Measurements from ENCODE around the gene PNMA8A. TPM values are rescaled to one million over a fixed set of nuclear protein-coding genes. Genes with fewer than 3 reads are reported as not detected.

PNMA8A gene
- polyA plus RNA-seq, 1 donor from 2014 or later = 234 TPM

DNA sequence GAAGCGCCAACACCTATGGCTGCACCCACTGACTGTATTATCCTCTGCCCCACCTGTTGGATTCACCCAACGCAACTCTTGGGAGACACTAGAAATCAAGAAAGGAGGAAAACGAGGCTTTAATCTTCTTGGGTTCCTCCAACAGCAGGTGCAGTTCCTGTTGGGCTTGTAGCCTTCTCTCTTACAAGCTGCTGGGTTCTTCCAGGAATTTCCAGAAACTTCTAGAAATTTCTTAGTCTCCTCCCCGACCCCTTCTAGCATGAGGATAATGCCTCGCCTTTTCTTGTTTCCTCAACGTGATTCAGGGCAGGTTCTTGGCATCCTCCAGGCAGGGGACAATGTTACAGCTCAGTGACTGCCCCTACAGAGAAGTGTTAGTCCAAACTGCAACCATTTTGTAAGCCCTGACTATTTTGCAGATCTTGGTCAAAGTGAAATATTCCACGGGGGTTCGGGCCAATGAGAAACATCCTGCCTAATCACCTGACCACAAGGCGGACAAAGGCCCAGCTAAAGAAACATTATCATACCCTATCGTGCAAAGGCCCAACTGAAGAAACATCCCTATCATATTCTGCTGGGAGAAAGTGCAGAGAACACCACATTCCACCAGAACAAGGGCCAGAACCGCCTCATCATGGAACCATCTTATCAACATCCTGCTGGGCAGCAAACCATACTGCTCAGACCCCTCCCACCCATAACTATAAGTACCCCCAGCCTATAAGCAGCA is 614 bp upstream of the PNMA8A start (continued):
- TF ChIP-seq, protein P1, sequence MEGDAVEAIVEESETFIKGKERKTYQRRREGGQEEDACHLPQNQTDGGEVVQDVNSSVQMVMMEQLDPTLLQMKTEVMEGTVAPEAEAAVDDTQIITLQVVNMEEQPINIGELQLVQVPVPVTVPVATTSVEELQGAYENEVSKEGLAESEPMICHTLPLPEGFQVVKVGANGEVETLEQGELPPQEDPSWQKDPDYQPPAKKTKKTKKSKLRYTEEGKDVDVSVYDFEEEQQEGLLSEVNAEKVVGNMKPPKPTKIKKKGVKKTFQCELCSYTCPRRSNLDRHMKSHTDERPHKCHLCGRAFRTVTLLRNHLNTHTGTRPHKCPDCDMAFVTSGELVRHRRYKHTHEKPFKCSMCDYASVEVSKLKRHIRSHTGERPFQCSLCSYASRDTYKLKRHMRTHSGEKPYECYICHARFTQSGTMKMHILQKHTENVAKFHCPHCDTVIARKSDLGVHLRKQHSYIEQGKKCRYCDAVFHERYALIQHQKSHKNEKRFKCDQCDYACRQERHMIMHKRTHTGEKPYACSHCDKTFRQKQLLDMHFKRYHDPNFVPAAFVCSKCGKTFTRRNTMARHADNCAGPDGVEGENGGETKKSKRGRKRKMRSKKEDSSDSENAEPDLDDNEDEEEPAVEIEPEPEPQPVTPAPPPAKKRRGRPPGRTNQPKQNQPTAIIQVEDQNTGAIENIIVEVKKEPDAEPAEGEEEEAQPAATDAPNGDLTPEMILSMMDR (IDR thresholded peaks at IDR 0.05; ENCODE audit: poor library complexity, severe bottlenecking) = no peak

DNA sequence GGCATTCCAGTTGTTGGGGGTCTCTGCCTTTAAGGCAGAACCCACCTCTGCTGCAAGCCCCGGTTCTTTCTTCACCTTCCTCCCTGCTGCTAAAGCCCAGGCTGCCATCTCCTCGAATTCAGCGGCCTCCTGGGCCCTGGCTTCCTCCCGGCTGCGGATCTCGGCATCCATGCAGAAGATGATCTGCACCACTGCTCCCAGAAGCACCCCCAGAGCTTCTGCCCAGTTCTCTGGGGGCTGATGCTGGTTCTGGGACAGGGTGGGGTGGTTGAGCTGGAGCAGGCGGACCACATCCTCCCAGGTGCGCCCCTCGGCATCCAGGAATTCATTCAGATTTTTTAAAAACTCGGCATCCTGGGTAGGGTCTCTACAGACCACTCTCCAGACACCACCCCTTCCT is 987 bp downstream of the PNMA8A start:
- Histone ChIP-seq H2AFZ (ENCODE audit: low read depth, low read length) (no peak overlapping the region), H4K20me1 (ENCODE audit: insufficient read depth) (no peaks in the 10 kb centered on the region), H3K4me2 (ENCODE audit: low read length) (peak overlapping the region; percentile 81), H3K4me3 (ENCODE audit: low read length) (peak overlapping the region; percentile 98), H3K27ac (ENCODE audit: low read length) (peak overlapping the region; percentile 90), H3K79me2 (replicated peaks; ENCODE audit: insufficient read depth, low read length) (peaks cover 18% of the 10 kb centered on the region), H3K9ac (ENCODE audit: low read length) (peak overlapping the region; percentile 98), H3F3A (ENCODE audit: insufficient read depth, low read length, poor library complexity, severe bottlenecking) (no peaks in the 10 kb centered on the region), H3K27me3 (ENCODE audit: insufficient read depth, low read depth, low read length) (no peaks in the 10 kb centered on the region), H3K36me3 (ENCODE audit: insufficient read depth, low read length) (no peaks in the 10 kb centered on the region), H3K9me3 (ENCODE audit: low read length) (no peaks in the 10 kb centered on the region), H3K9me2 (ENCODE audit: insufficient read depth, low read length) (no peaks in the 10 kb centered on the region)
- no peak for TF ChIP-seq TAF1 (IDR thresholded peaks at IDR 0.05; ENCODE audit: low read depth)

DNA sequence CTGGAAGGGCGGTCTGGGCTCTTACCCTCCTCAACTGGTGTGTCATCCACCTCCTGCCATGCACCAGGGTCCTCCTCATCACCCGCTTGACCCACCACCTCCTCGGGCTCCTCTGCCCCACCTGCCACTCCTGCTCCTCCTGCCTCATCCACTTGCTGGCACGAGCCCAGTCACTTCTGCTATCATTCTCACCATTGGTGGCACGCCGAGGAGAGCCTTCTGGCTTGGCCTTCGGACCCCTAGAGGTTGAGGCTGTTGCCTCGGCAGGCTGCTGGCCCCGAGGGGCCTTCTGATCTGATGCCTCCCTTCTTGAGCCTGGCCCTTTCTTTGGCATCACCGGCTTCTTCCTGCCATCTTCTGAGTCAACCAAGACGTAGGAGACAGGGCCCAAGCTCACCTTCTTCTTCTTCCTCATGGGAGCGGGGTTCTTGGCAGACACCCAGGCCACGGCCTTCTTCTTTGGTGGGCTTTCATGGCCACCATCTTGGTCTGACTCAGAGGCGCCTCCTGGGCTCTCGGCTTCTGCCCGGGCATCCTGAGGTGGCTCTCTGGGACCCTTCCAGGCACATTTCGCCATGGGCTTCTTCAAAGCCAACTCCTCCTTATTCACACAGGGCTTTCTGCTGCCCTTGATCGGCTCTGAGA is 1.7 kb downstream of the PNMA8A start:
- H3K4me2 ChIP-seq (ENCODE audit: low read length) = no peak overlapping the region
- H2AFZ ChIP-seq (ENCODE audit: low read depth, low read length) = no peak overlapping the region
- H3F3A ChIP-seq (ENCODE audit: insufficient read depth, low read length, poor library complexity, severe bottlenecking) = no peaks in the 10 kb centered on the region
- H3K36me3 ChIP-seq (ENCODE audit: insufficient read depth, low read length) = no peaks in the 10 kb centered on the region
- H3K27me3 ChIP-seq (ENCODE audit: insufficient read depth, low read depth, low read length) = no peaks in the 10 kb centered on the region
- TF ChIP-seq SMC3 (conservative IDR thresholded peaks at IDR 0.05; ENCODE audit: poor library complexity) = no peak
- TF ChIP-seq, protein P1 (IDR thresholded peaks at IDR 0.05; ENCODE audit: poor library complexity, severe bottlenecking) = no peak
- TF ChIP-seq POLR2AphosphoS5 (IDR thresholded peaks at IDR 0.05) = no peak
- TF ChIP-seq EZH2 (IDR thresholded peaks at IDR 0.05; ENCODE audit: borderline replicate concordance, insufficient read depth, low read length, poor library complexity, severe bottlenecking) = no peak
- no peak for TF ChIP-seq TAF1 (IDR thresholded peaks at IDR 0.05; ENCODE audit: low read depth)
- no peak for TF ChIP-seq EP300 (conservative IDR thresholded peaks at IDR 0.05; ENCODE audit: poor library complexity, severe bottlenecking)
- no peak for TF ChIP-seq RAD21 (conservative IDR thresholded peaks at IDR 0.05)
- TF ChIP-seq, protein P2, sequence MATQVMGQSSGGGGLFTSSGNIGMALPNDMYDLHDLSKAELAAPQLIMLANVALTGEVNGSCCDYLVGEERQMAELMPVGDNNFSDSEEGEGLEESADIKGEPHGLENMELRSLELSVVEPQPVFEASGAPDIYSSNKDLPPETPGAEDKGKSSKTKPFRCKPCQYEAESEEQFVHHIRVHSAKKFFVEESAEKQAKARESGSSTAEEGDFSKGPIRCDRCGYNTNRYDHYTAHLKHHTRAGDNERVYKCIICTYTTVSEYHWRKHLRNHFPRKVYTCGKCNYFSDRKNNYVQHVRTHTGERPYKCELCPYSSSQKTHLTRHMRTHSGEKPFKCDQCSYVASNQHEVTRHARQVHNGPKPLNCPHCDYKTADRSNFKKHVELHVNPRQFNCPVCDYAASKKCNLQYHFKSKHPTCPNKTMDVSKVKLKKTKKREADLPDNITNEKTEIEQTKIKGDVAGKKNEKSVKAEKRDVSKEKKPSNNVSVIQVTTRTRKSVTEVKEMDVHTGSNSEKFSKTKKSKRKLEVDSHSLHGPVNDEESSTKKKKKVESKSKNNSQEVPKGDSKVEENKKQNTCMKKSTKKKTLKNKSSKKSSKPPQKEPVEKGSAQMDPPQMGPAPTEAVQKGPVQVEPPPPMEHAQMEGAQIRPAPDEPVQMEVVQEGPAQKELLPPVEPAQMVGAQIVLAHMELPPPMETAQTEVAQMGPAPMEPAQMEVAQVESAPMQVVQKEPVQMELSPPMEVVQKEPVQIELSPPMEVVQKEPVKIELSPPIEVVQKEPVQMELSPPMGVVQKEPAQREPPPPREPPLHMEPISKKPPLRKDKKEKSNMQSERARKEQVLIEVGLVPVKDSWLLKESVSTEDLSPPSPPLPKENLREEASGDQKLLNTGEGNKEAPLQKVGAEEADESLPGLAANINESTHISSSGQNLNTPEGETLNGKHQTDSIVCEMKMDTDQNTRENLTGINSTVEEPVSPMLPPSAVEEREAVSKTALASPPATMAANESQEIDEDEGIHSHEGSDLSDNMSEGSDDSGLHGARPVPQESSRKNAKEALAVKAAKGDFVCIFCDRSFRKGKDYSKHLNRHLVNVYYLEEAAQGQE (IDR thresholded peaks at IDR 0.05; ENCODE audit: borderline replicate concordance) = no peak
- TF ChIP-seq MXI1 (conservative IDR thresholded peaks at IDR 0.05; ENCODE audit: poor library complexity, severe bottlenecking) = no peak
- H3K9me3 ChIP-seq (ENCODE audit: low read length) = no peaks in the 10 kb centered on the region
- H4K20me1 ChIP-seq (ENCODE audit: insufficient read depth) = no peaks in the 10 kb centered on the region
- H3K27ac ChIP-seq (ENCODE audit: low read length) = no peak overlapping the region
- peaks cover 18% of the 10 kb centered on the region for H3K79me2 ChIP-seq (replicated peaks; ENCODE audit: insufficient read depth, low read length)
- peak overlapping the region; percentile 98 for H3K4me3 ChIP-seq (ENCODE audit: low read length)
- H3K9ac ChIP-seq (ENCODE audit: low read length) = no peak overlapping the region
- H3K9me2 ChIP-seq (ENCODE audit: insufficient read depth, low read length) = no peaks in the 10 kb centered on the region

Data from neural cell (in vitro differentiated cells).